GM12878 (cell line): Measurements from ENCODE around the gene PHPT1. TPM values are rescaled to one million over a fixed set of nuclear protein-coding genes. Genes with fewer than 3 reads are reported as not detected.

Experiments used
- ATAC-seq: fragments of 200-7000 bp; cut with Tn5 transposase; 3 replicates; pipeline ENCODE4 v1.9.1; 2020; ENCODE audit warnings: mild to moderate bottlenecking, moderate library complexity
- BruUV-seq: library from RNA; stranded (reverse); fragments of 400-500 nt; replicated peaks from 2 replicates; lab custom pipeline; 2021; lab: Mats Ljungman, UMichigan
- CTCF ChIA-PET: fragments of 300-600 bp; sonication (Branson Sonifier 250); formaldehyde crosslinking; extraction: SDS; loops from one replicate; lab custom pipeline; 2021; ENCODE audit warnings: inconsistent platforms; lab: Yijun Ruan, JAX
- POLR2A ChIA-PET: fragments of 350-600 bp; formaldehyde crosslinking; extraction: SDS; loops from one replicate; lab custom pipeline; 2021; ENCODE audit warnings: inconsistent platforms; lab: Charles Lee
- RAD21 ChIA-PET: fragments of 300-600 bp; sonication (Branson Sonifier 250); formaldehyde crosslinking; loops from one replicate; lab custom pipeline; 2023; ENCODE audit warnings: antibody characterized with exemption; ENCODE audit not compliant: unreplicated experiment; lab: Charles Lee
- SMC1A ChIA-PET: fragments of 300-600 bp; sonication (Branson Sonifier 250); formaldehyde crosslinking; loops from one replicate; lab custom pipeline; 2023; ENCODE audit not compliant: unreplicated experiment, uncharacterized antibody; lab: Charles Lee
- DNase-seq: peaks from one replicate; pipeline ENCODE4 v3.0.0-alpha.2; 2011; ENCODE audit warnings: low read depth, low spot score
- FAIRE-seq: peaks from 3 replicates; lab custom pipeline; 2011; peaks lifted over from hg19 to GRCh38; lab: Jason Lieb, UNC
- H2AFZ ChIP-seq: 2 replicates; pipeline ENCODE4 v1.6.0; 2011; ENCODE audit warnings: low read depth, low read length, control low read depth; ENCODE audit not compliant: control insufficient read depth
- H3K27ac ChIP-seq: 2 replicates; pipeline ENCODE4 v1.5.1; 2011; ENCODE audit warnings: control low read depth; ENCODE audit not compliant: control insufficient read depth, insufficient read depth
- H3K27me3 ChIP-seq, 2 experiments: replicated peaks in 1 of 2; 2 replicates each; pipeline versions ENCODE4 v1.6.0 to v1.6.1; 2011; ENCODE audit warnings: low read length in 1 of 2; ENCODE audit not compliant: control insufficient read depth in 2 of 2, insufficient read depth in 2 of 2
- H3K36me3 ChIP-seq, 2 experiments: 2 replicates each; pipeline ENCODE4 v1.5.1; 2011; ENCODE audit warnings: low read length in 1 of 2; ENCODE audit not compliant: control insufficient read depth in 2 of 2, insufficient read depth in 2 of 2
- H3K4me1 ChIP-seq: 2 replicates; pipeline ENCODE4 v1.6.1; 2011; ENCODE audit warnings: mild to moderate bottlenecking, low read length, moderate library complexity, mixed read lengths; ENCODE audit not compliant: control insufficient read depth, insufficient read depth
- H3K4me2 ChIP-seq: 2 replicates; pipeline ENCODE4 v1.6.0; 2011; ENCODE audit warnings: control low read depth; ENCODE audit not compliant: control insufficient read depth, insufficient read depth
- H3K4me3 ChIP-seq: fragments of 200-600 bp; sonication (generic); 2 replicates; pipeline ENCODE4 v1.5.1; 2016
- H3K79me2 ChIP-seq: 2 replicates; pipeline ENCODE4 v1.6.0; 2011; ENCODE audit warnings: low read length; ENCODE audit not compliant: control insufficient read depth, insufficient read depth
- H3K9ac ChIP-seq: 2 replicates; pipeline ENCODE4 v1.8.0; 2011; ENCODE audit warnings: low read length, control low read depth, mixed read lengths; ENCODE audit not compliant: control insufficient read depth, insufficient read depth
- H3K9me3 ChIP-seq: replicated peaks from 3 replicates; pipeline ENCODE4 v1.5.1; 2011; ENCODE audit warnings: mild to moderate bottlenecking, low read length; ENCODE audit not compliant: control insufficient read depth, insufficient read depth
- H4K20me1 ChIP-seq: 2 replicates; pipeline ENCODE4 v1.6.0; 2011; ENCODE audit not compliant: control insufficient read depth, insufficient read depth
- ELK1 ChIP-seq: IDR thresholded peaks from 2 replicates; pipeline ENCODE4 v1.6.1; 2012; ENCODE audit warnings: low read depth, low read length, improper control_type of control experiment
- MEF2A ChIP-seq: IDR thresholded peaks from 2 replicates; pipeline ENCODE4 v1.6.1; 2011; ENCODE audit warnings: low read depth, mild to moderate bottlenecking, low read length, moderate library complexity; ENCODE audit not compliant: insufficient read depth
- MYB ChIP-seq: fragments of 150-350 bp; IDR thresholded peaks from 2 replicates; pipeline ENCODE4 v1.6.1; 2014; ENCODE audit warnings: mild to moderate bottlenecking, low read depth, low read length, borderline replicate concordance
- NBN ChIP-seq: fragments of 450-650 bp; IDR thresholded peaks from 2 replicates; pipeline ENCODE4 v1.6.1; 2016
- NRF1 ChIP-seq: conservative IDR thresholded peaks from 2 replicates; pipeline ENCODE4 v1.6.1; 2011; ENCODE audit warnings: mild to moderate bottlenecking, low read depth, low read length, improper control_type of control experiment
- PAX5 ChIP-seq: IDR thresholded peaks from 2 replicates; pipeline ENCODE4 v1.6.1; 2011; ENCODE audit warnings: low read depth, low read length, borderline replicate concordance
- PAX8 ChIP-seq: fragments of 450-650 bp; IDR thresholded peaks from 2 replicates; pipeline ENCODE4 v1.6.1; 2017; ENCODE audit warnings: mild to moderate bottlenecking, moderate library complexity
- POLR2A ChIP-seq: IDR thresholded peaks from 2 replicates; pipeline ENCODE4 v1.6.1; 2011; ENCODE audit warnings: low read depth, mild to moderate bottlenecking, low read length
- RUNX3 ChIP-seq: IDR thresholded peaks from 2 replicates; pipeline ENCODE4 v1.6.1; 2012; ENCODE audit warnings: low read length, inconsistent platforms
- SIN3A ChIP-seq: IDR thresholded peaks from 2 replicates; pipeline ENCODE4 v1.6.1; 2012; ENCODE audit warnings: low read depth, low read length, improper control_type of control experiment
- SREBF2 ChIP-seq: IDR thresholded peaks from 2 replicates; pipeline ENCODE4 v1.6.1; 2012; ENCODE audit warnings: mild to moderate bottlenecking, low read length
- SUPT20H ChIP-seq: IDR thresholded peaks from 2 replicates; pipeline ENCODE4 v1.6.1; 2011; ENCODE audit warnings: low read depth, mild to moderate bottlenecking, low read length, moderate library complexity, borderline replicate concordance; ENCODE audit not compliant: control insufficient read depth
- TBL1XR1 ChIP-seq: IDR thresholded peaks from 2 replicates; pipeline ENCODE4 v1.6.1; 2012; ENCODE audit warnings: low read depth, low read length, improper control_type of control experiment
- TCF3 ChIP-seq: IDR thresholded peaks from 2 replicates; pipeline ENCODE4 v1.6.1; 2012; ENCODE audit warnings: low read depth, mild to moderate bottlenecking, low read length, borderline replicate concordance; ENCODE audit not compliant: insufficient read depth
- TCF7 ChIP-seq: IDR thresholded peaks from 2 replicates; pipeline ENCODE4 v1.6.1; 2014; ENCODE audit warnings: antibody characterized with exemption, borderline replicate concordance
- WRNIP1 ChIP-seq: IDR thresholded peaks from 2 replicates; pipeline ENCODE4 v1.6.1; 2011; ENCODE audit warnings: low read depth, low read length, improper control_type of control experiment, borderline replicate concordance
- YBX1 ChIP-seq: fragments of 450-650 bp; IDR thresholded peaks from 2 replicates; pipeline ENCODE4 v1.6.1; 2016; ENCODE audit warnings: antibody characterized with exemption
- YY1 ChIP-seq: IDR thresholded peaks from 2 replicates; pipeline ENCODE4 v1.6.1; 2011; ENCODE audit warnings: low read depth, mild to moderate bottlenecking, low read length
- ZBED1 ChIP-seq: IDR thresholded peaks from 2 replicates; pipeline ENCODE4 v1.6.1; 2016; ENCODE audit warnings: borderline replicate concordance
- ZNF274 ChIP-seq: IDR thresholded peaks from one replicate; pipeline ENCODE4 v1.8.0; 2011; ENCODE audit not compliant: insufficient read length, insufficient read depth
- ZNF384 ChIP-seq: IDR thresholded peaks from 2 replicates; pipeline ENCODE4 v1.6.1; 2012; ENCODE audit warnings: low read depth, mild to moderate bottlenecking, low read length, improper control_type of control experiment, borderline replicate concordance
- ZSCAN29 ChIP-seq: fragments of 450-650 bp; IDR thresholded peaks from 2 replicates; pipeline ENCODE4 v1.6.1; 2017; ENCODE audit warnings: mild to moderate bottlenecking, moderate library complexity
- ZZZ3 ChIP-seq: IDR thresholded peaks from 2 replicates; pipeline ENCODE4 v1.6.1; 2011; ENCODE audit warnings: low read depth; ENCODE audit not compliant: control insufficient read depth, insufficient read length
- WGBS: methylation state at CpG from one replicate; pipeline ENCODE4 v1.1.6; 2016; ENCODE audit warnings: low lambda C conversion rate; ENCODE audit not compliant: insufficient replicate concordance, insufficient coverage; ENCODE audit errors: missing lambda C conversion rate; 5-methylcytosine and 5-hydroxymethylcytosine counted together
- in situ Hi-C: fragments of 300-500 bp; cut with MboI; formaldehyde crosslinking; loops from 9 replicates; pipeline ENCODE4 v1.14.3; 2018; ENCODE audit warnings: mixed read lengths
- intact Hi-C: fragments of 100-400 bp; cut with micrococcal nuclease; formaldehyde crosslinking; loops from one replicate; pipeline ENCODE4 v1.14.2; 2022; ENCODE audit not compliant: unreplicated experiment
- polyA plus RNA-seq, 11 experiments: library from polyadenylated mRNA; depleted of rRNA in 4 of 11; unstranded in 6 of 11; stranded (reverse) in 5 of 11; fragments of >200 nt; fragmentation: Nextera tagmentation in 4 of 11; fragmentation: Illumina TruSeq in 1 of 11; extraction: Ambion mirVana in 4 of 11; extraction: Trizol in 1 of 11; gene quantifications; 1 replicate in 1 of 11; 2 replicates in 10 of 11; pipeline versions ENCODE4 v1.2.1 to v1.2.3, GENCODE V29; 2011 to 2016; ENCODE audit warnings: inconsistent platforms in 2 of 11, missing spikeins in 2 of 11, low read depth in 1 of 11
- total RNA-seq, 4 experiments: library from RNA; depleted of rRNA in 3 of 4; stranded (reverse); fragments of >200 nt in 3 of 4; fragmentation: Illumina TruSeq in 1 of 4; extraction: Trizol in 1 of 4; gene quantifications; 2 replicates each; pipeline versions ENCODE4 v1.2.1 to v1.2.3, GENCODE V29; 2013 to 2021

PHPT1 gene
- total and polyA plus RNA-seq, 10 of the 15 experiments (the other 5 are each of a cell fraction or from before 2014, with no cell fraction given) = 56.2 to 323 (median 140) TPM

GRCh38 chr9:136804509-136805206 is 44.6 kb upstream of the PHPT1 start (continued):
- TF ChIP-seq NRF1 = no peak
- TF ChIP-seq ZSCAN29 = no peak
- no peak for TF ChIP-seq RUNX3
- TF ChIP-seq TCF7 = no peak
- no peak for TF ChIP-seq ELK1
- no peak for TF ChIP-seq ZZZ3
- no peak for TF ChIP-seq YY1

GRCh38 chr9:136805207-136805740 is 43.9 kb upstream of the PHPT1 start:
- FAIRE-seq (no peak), ATAC-seq (no peak), DNase-seq (no peak)
- intact Hi-C loops = loop anchor here (10.0 kb wide), 1 partner anchor 80 kb away; the partner anchor contains the start of gene TRAF2
- Histone ChIP-seq H3K4me2 (no peak overlapping the region), H3K27me3 (no peaks in the 10 kb centered on the region), H3K9ac (no peak overlapping the region), H2AFZ (no peak overlapping the region), H3K4me1 (peaks cover 15% of the 10 kb centered on the region), H3K4me3 (no peak overlapping the region), H3K9me3 (no peaks in the 10 kb centered on the region), H3K36me3 (peaks cover 0 to 4% of the 10 kb centered on the region in 2 experiments; a peak in 2 of 4 replicates), H3K79me2 (peaks cover 27% of the 10 kb centered on the region), H4K20me1 (no peaks in the 10 kb centered on the region), H3K27ac (no peak overlapping the region)
- RAD21 ChIA-PET = interaction anchor here (1.4 kb wide), 1 partner anchor 230 kb away, joined by 4 read pairs; no protein-coding TSS in a partner anchor
- POLR2A ChIA-PET = interaction anchor here (0.5 to 1.2 kb wide), 3 partner anchors 10 to 345 kb away, joined by 3 read pairs; no protein-coding TSS in a partner anchor
- CTCF ChIA-PET = interaction anchor here (0.9 to 4.4 kb wide), 3 partner anchors 12 to 230 kb away, joined by 3 to 15 read pairs (median 6); no protein-coding TSS in a partner anchor
- TF ChIP-seq SREBF2 (no peak), ZNF384 (no peak), TCF3 (no peak), MEF2A (no peak), ELK1 (no peak), SUPT20H (no peak), PAX8 (no peak), WRNIP1 (no peak), MYB (no peak), YBX1 (no peak), PAX5 (no peak), ZNF274 (no peak), TBL1XR1 (no peak), POLR2A (no peak), ZBED1 (no peak), SIN3A (no peak), NBN (no peak)
- SMC1A ChIA-PET = no interaction called here
- in situ Hi-C loops = no loop called here
- BruUV-seq = no TSS peak
- 70% methylated on average over 12 of the region's 12 CpGs for WGBS
